Bronchial epithelial cell (primary cell): ENCODE data around the gene CTNNA2. TPM values are rescaled to one million over a fixed set of nuclear protein-coding genes. Genes with fewer than 3 reads are reported as not detected.
"Not testable (repeated sequence)": the region's sequence is repeated elsewhere in the genome, so short reads cannot be mapped to it uniquely, and the experiment has no call there.

ENCODE experiments used
- DNase-seq: peaks from one replicate; pipeline ENCODE4 v3.0.0-alpha.2; 2010; ENCODE audit warnings: low read depth
- FAIRE-seq: peaks from 2 replicates; lab custom pipeline; 2011; peaks lifted over from hg19 to GRCh38; lab: Jason Lieb, UNC
- H3K27me3 ChIP-seq: 2 replicates; pipeline ENCODE4 v1.5.1; 2011; ENCODE audit warnings: low read length; ENCODE audit not compliant: control insufficient read depth, insufficient read depth
- H3K36me3 ChIP-seq: 2 replicates; pipeline ENCODE4 v1.5.1; 2011; ENCODE audit warnings: low read length; ENCODE audit not compliant: control insufficient read depth, insufficient read depth
- H3K4me3 ChIP-seq: 2 replicates; pipeline ENCODE4 v1.5.1; 2011; ENCODE audit warnings: mild to moderate bottlenecking, low read depth, low read length, control low read depth
- total RNA-seq: library from RNA; depleted of rRNA; stranded (reverse); fragments of >200 nt; gene quantifications from 2 replicates; pipeline ENCODE4 v1.2.1, GENCODE V29; 2014
- TF ChIP-seq, protein P1 (sequence below): IDR thresholded peaks from 2 replicates; pipeline ENCODE4 v1.5.1; 2011; ENCODE audit warnings: mild to moderate bottlenecking, moderate library complexity, low read length, control low read depth, inconsistent platforms; ENCODE audit not compliant: insufficient read depth, severe bottlenecking

The CTNNA2 gene
- total RNA-seq, 1 donor from 2014 or later, result not detected

DNA sequence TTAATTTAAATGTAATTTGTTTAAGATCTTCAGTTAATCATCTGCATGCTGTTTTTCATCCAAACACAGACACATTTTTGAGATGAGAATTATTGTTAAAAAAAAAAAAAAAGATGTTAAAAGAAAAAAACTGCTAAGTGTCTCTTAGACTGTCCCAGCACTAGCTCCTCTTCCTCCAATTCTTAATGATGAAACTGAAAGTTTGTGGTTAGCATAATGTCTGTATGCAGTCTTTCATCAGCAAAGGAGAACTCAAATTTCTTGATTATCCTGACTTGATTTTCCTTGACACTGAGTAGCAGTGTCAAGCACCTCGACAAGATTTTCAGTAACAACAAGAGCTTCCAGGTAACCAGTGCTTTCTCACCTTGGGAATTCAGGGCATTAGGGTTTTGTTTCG, 517.3 kb downstream of the CTNNA2 start:
- Histone ChIP-seq H3K27me3 (no peaks in the 10 kb centered on the region), H3K4me3 (no peak overlapping the region), H3K36me3 (no peaks in the 10 kb centered on the region)
- TF ChIP-seq, protein P1, sequence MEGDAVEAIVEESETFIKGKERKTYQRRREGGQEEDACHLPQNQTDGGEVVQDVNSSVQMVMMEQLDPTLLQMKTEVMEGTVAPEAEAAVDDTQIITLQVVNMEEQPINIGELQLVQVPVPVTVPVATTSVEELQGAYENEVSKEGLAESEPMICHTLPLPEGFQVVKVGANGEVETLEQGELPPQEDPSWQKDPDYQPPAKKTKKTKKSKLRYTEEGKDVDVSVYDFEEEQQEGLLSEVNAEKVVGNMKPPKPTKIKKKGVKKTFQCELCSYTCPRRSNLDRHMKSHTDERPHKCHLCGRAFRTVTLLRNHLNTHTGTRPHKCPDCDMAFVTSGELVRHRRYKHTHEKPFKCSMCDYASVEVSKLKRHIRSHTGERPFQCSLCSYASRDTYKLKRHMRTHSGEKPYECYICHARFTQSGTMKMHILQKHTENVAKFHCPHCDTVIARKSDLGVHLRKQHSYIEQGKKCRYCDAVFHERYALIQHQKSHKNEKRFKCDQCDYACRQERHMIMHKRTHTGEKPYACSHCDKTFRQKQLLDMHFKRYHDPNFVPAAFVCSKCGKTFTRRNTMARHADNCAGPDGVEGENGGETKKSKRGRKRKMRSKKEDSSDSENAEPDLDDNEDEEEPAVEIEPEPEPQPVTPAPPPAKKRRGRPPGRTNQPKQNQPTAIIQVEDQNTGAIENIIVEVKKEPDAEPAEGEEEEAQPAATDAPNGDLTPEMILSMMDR, result no peak
- FAIRE-seq, result no peak
- no peak for DNase-seq

DNA sequence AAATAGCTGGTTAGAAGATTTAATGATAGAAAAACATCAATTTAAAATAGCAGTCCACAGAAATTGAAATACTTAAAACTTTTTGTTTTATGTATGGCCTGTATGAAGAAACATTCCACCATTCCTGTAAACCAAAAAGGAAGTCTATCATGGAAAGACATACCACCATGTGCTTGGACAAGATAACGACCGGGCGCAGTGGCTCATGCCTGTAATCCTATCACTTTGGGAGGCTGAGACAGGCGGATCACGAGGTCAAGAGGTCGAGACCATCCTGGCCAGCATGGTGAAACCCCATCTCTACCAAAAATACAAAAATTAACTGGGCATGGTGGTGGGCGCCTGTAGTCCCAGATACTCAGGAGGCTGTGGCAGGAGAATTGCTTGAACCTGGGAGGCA, 519.8 kb downstream of the CTNNA2 start:
- FAIRE-seq, H3K4me3 ChIP-seq, DNase-seq, H3K27me3 ChIP-seq, H3K36me3 ChIP-seq: not testable (repeated sequence)

DNA sequence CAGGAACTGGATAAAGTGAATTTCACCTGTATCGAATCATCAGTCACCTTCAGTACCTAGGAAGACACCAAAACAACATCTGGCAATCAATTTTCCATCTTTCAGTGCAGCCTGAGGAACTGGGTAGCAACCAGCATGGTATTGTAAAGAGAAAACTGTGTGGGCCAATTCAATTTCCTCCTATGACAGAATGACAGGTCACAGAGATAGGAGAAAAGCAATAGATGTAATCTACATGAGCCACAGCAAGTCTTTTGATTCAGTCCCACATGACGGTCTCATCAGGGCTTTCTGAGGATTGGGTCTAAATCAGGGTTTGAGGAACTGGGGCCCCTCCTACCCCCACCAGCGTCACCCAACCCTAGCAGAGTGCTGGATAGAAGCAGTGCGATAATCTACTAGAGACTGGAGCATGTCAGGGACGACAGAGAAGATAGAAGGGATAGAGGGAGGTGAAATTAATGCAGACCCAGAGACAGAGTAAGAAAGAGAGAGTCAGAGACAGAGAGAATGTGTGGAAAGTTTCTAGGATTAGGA, 523.0 kb downstream of the CTNNA2 start:
- TF ChIP-seq, protein P1, result no peak
- DNase-seq (no peak), FAIRE-seq (no peak)
- H3K4me3 ChIP-seq, result no peak overlapping the region
- no peaks in the 10 kb centered on the region for H3K27me3 ChIP-seq
- H3K36me3 ChIP-seq, result no peaks in the 10 kb centered on the region

DNA sequence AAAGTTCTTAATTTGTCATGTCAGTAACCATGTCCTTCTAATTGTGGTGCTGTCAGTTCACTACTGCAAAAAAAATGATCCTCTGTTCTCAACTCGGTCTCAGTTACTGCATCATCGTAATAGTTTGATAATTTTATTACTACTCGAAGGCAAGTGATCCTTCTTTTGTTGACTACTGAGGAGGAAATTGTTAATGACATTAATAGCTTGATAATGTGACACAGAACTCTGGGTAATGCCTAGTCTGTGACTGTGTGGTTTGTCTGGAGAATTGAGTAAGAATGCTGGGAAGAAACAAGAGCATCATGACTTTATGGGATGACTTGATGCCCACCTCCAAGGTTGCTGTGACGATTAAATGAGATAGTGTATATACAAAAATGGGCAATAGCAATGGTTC, 524.5 kb downstream of the CTNNA2 start:
- no peaks in the 10 kb centered on the region for H3K36me3 ChIP-seq
- FAIRE-seq, result no peak

DNA sequence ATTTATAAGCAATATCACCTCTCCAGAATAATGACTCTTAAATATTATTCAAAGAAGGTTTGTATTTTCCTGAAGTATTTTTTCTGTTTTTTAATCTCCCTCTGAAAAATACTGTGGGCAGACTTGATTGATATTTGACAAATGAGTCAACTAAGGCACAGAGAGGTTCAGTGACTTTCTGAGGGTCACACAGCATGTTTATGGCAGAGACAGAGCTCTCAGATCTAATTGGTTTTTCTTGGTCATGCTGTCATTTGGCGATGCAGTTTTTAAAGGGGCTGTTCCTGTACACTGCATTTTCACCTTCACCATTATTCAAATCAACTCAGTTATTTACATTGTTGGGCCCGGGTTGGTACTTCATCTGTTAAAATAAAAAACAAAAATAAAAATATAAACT, 527.4 kb downstream of the CTNNA2 start:
- no peak for FAIRE-seq
- Histone ChIP-seq H3K36me3 (no peaks in the 10 kb centered on the region), H3K4me3 (no peak overlapping the region), H3K27me3 (no peaks in the 10 kb centered on the region)
- DNase-seq, result no peak
- TF ChIP-seq, protein P1, result no peak

More for the DNA sequence above, 524.5 kb downstream of the CTNNA2 start:
- TF ChIP-seq, protein P1, result no peak
- no peaks in the 10 kb centered on the region for H3K27me3 ChIP-seq
- DNase-seq, result no peak
- H3K4me3 ChIP-seq, result no peak overlapping the region

DNA sequence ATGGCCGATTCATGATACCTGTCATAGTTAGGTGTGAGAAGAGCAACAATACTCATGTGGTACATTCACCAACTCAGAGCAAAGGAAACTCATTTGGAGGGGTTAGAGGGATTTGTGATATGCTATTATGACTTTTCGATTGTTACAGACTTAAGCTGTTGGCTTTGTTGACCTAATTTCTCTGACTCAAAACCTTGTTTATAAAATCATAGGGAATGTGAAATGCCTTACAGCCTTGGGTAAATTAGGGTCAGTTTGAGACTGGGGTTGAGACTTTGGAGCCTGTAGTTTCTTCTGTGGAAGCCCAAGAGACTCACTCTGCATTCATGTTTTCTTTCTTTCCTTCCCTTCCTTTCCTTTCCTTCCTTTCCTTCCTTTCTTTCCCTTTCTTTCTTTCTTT, 529.8 kb downstream of the CTNNA2 start:
- no peak for DNase-seq
- TF ChIP-seq, protein P1, result no peak
- Histone ChIP-seq H3K4me3 (no peak overlapping the region), H3K27me3 (no peaks in the 10 kb centered on the region), H3K36me3 (no peaks in the 10 kb centered on the region)
- FAIRE-seq, result no peak
